Measurements from ENCODE around the gene FOLR1. TPM values are rescaled to one million over a fixed set of nuclear protein-coding genes. Genes with fewer than 3 reads are reported as not detected.
"Not testable (repeated sequence)": the region's sequence is repeated elsewhere in the genome, so short reads cannot be mapped to it uniquely, and the experiment has no call there.

The FOLR1 gene
- total RNA-seq, 1 donor from 2014 or later: 0.94 TPM

DNA sequence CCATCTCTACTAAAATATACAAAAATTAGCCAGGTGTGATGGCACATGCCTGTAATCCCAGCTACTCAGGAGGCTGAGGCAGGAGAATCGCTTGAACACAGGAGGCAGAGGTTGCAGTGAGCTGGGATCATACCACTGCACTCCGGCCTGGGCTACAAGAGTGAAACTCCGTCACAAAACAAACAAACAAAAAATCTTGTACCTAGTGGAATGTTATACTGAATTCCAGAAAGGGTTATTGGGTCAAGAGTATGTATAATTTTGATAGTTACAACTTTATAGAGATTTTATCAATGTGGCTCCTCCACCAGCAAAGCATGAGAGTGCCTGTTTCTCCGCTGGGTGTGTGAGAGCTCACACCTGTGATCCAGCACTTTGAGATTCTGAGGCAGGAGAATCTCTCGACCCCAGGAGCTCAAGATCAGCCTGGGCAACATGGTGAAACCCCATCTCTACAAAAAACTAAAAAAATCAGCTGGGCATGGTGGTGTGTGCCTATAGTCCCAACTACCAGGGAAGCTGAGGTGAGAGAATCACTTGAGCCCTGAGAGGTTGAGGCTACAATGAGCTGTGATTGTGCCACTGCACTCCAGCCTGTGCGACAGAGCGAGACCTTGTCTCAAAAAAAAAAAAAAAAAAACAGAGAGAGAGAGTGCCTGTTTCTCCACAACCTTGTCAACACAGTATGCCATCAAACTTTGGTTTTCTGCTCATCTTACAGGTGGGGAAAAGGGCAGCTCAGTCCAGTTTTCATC, 12.7 kb upstream of the FOLR1 start:
- DNase-seq (no peak), ATAC-seq (ENCODE audit: poor library complexity) (no peak)
- intact Hi-C loops (cut with DNase I): no loop called here

DNA sequence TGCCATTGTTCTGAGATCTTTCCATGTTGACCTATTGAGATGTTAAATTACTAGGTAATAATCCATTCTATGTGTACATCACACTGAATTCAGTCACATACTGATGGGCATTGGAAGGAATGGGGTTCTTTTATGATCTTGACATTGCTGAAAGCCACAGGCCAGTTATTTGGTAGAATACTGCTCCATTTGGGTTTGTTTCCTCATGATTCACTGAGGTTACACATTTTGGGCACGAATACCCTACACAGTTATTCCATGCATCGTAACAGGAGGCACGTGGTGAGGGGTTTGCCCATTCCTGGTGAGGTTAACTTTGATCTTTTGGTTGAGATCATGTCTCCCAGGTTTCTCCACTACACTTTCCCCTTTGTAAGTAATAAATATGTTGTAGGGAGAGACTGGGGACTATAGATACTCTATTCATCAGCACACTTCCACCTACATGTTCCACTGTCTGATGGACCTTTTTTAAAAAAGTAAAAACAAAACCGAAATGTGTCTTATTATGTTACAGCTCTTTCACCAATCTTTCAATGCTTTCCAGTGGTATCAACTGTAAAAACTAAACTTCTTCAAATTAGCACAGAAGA, 12.0 kb upstream of the FOLR1 start:
- intact Hi-C loops (cut with DNase I): no loop called here
- no peak for ATAC-seq (ENCODE audit: poor library complexity)
- DNase-seq: no peak

DNA sequence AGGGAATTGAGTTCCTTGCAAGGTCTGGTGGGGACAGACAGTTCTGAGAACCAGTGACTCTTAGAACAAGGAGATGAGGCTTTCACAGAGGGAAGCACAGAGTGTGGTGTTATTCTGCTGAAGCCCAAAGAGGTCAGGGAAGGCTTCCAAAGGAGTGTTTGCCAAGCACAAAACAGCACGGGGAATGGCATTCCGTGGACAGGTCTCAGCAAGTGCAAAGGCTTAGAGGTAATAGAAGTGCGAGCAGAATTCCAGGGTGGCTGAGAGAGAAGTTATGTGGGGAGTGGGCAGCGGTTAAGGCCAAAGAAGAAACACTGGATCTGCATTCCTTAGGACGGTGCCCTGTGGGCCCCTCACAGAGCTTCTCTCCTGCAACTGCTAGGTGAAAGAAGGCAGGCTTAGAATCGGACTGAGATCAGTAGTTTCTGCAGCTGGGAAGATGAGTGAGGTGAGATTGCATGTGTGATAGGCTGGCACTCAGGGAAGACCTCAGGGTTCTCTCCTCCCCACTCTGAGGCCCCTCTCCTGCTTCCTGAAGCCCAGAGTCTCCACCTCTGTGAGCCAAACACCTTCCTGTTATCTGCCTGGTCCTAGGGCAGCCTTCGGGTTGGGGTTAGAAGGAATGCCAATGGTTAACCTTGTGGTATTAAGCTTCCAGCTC, 10.9 kb upstream of the FOLR1 start:
- DNase-seq; intact Hi-C loops (cut with DNase I): not testable (repeated sequence)
- ATAC-seq (ENCODE audit: poor library complexity): peak; percentile 73

DNA sequence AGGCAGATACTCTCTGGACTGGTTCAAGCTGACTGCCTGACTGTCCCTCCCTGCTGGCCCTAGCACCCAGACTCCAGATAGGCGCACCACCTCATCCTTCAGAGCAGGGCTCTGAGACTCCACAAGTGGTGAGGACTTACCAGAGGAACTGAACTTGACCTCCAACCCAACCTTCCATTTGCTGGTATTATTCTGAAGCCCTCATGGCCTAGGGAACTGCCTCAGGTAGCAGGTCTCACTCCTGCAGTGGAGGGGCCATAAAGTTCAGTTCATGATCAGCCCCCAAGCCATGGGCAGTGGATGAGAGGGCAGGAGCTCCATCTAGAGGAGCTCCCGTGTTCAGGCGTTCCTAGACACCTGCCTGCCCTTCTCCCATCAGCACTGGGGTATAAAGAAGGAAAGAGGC, 10.4 kb upstream of the FOLR1 start:
- ATAC-seq (ENCODE audit: poor library complexity): peak; percentile 43
- intact Hi-C loops (cut with DNase I); DNase-seq: not testable (repeated sequence)

DNA sequence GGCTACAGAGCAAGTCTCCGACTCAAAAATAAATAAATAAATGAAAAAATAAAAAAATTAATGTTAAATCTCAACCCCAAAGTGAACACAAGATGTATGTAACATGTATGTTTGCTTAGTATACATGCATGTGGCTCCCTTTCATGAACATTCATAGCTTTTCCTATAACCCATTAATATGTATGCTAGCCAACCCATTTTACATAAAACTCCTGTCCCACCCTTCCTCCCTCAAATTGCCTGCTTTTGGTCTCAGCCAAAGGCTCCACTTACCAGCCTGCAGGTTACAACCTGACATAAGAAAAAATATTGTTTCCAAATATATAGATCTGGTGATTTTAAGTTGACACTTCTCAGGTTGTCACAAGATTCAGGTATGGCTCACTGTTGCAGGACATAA, 3.7 kb upstream of the FOLR1 start:
- ATAC-seq (ENCODE audit: poor library complexity) (no peak), DNase-seq (no peak)
- intact Hi-C loops (cut with DNase I): no loop called here

DNA sequence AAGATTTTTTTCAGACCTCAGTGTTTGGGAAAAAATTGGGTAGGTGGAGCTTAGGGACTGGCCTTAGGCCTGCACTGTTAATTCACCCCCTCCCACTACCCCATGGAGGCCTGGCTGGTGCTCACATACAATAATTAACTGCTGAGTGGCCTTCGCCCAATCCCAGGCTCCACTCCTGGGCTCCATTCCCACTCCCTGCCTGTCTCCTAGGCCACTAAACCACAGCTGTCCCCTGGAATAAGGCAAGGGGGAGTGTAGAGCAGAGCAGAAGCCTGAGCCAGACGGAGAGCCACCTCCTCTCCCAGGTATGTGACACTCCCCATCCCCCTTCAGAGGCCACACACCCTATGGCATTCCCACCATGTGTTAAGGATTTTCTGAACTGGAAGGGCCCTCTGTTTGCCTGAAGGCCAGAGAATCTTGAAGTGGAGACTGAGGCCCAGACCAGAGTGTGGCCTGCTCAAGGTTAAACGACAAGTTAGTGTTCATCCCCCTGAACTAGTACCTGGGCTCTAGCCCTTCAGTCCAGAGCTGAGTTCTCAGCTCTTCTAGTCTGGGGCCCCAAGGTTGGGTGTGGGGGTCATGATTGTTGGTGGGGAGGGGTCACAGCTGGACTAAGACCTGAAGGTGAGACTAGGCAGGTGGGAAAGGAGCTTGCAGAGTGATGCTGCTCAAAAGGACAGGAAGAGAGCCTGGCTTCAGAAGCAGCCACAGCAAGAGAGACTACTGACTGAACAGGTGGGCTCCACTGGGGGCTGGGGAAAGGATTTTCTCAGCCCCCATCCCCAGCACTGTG, 2.3 kb upstream of the FOLR1 start:
- intact Hi-C loops (cut with DNase I): no loop called here
- DNase-seq (no peak), ATAC-seq (ENCODE audit: poor library complexity) (peak; percentile 74)

DNA sequence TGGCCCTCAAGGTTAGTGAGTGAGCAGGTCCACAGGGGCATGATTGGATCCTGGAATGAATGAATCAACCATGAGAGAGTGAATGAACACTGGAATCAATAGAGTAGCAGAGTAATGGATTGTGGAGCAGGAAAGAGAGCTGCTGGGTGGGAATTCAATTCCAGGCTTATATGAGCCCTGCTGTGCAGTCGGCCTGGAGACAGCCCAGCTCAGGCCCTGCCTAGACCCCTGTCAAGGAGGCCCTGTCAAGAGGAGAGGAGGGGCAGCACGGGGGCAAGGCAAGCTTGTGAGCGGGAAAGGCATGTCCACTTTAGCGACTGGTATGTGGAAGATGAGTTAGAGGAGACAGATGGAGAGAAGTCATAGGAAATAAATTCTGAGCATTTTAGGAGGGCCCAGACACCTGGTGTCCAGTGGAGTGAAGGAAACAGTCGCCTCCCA, 1.3 kb upstream of the FOLR1 start:
- DNase-seq: no peak
- intact Hi-C loops (cut with DNase I): no loop called here
- ATAC-seq (ENCODE audit: poor library complexity): no peak

DNA sequence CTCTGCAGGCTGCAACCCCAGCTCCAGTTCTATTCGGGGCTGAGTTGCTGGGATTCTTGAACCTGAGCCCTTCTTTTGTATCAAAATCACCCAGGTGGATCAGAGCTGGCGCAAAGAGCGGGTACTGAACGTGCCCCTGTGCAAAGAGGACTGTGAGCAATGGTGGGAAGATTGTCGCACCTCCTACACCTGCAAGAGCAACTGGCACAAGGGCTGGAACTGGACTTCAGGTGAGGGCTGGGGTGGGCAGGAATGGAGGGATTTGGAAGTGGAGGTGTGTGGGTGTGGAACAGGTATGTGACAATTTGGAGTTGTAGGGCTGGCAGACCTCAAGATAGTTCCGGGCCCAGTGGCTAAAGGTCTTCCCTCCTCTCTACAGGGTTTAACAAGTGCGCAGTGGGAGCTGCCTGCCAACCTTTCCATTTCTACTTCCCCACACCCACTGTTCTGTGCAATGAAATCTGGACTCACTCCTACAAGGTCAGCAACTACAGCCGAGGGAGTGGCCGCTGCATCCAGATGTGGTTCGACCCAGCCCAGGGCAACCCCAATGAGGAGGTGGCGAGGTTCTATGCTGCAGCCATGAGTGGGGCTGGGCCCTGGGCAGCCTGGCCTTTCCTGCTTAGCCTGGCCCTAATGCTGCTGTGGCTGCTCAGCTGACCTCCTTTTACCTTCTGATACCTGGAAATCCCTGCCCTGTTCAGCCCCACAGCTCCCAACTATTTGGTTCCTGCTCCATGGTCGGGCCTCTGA, 3.8 kb downstream of the FOLR1 start:
- ATAC-seq (ENCODE audit: poor library complexity): no peak
- intact Hi-C loops (cut with DNase I): no loop called here
- DNase-seq: no peak

DNA sequence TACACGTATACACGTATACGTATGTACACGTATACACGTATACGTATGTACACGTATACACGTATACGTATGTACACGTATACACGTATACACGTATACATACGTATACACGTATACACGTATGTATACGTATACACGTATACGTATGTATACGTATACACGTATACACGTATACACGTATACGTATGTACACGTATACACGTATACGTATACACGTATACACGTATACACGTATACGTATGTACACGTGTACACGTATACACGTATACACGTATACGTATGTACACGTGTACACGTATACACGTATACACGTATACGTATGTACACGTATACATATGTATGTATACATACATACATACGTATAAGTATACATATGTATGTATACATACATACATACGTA, 9.5 kb downstream of the FOLR1 start:
- ATAC-seq (ENCODE audit: poor library complexity); DNase-seq; intact Hi-C loops (cut with DNase I): not testable (repeated sequence)

DNA sequence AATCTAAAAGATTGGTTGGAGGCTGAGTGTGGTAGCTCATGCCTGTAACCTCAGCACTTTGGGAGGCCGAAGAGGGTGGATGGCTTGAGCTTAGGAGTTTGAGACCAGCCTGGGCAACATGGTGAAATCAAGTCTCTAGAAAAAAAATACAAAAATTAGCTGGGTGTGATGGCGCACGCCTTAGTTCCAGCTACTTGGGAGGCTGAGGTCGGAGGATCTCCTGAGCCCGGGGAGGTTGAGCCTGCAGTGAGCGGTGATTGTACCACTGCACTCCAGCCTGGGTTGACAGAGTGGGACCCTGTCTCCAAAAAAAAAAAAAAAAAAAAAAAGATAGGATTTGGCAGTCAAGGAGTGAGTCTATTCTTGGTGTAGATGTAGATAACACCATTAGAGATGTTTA, 10.6 kb downstream of the FOLR1 start:
- no peak for ATAC-seq (ENCODE audit: poor library complexity)
- no peak for DNase-seq
- intact Hi-C loops (cut with DNase I): no loop called here

DNA sequence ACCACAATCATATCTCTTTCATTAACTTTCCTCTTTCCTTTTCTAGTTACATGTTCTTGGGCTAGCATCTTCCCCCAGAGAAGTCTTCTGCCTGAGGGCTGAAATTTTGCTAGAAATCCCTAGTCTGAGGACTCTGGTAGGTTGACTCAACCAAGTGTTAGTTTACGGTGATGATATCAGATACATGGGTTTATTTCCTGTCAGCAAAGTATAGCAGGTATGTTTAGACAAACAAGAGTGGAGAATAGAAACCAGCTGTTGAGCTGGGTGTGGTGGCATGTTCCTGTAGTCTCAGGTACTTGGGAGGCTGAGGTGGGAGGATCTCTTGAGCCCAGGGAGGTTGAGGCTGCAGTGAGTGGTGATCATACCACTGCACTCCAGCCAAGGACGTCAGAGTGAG, 11.2 kb downstream of the FOLR1 start:
- no peak for DNase-seq
- intact Hi-C loops (cut with DNase I): no loop called here
- no peak for ATAC-seq (ENCODE audit: poor library complexity)

DNA sequence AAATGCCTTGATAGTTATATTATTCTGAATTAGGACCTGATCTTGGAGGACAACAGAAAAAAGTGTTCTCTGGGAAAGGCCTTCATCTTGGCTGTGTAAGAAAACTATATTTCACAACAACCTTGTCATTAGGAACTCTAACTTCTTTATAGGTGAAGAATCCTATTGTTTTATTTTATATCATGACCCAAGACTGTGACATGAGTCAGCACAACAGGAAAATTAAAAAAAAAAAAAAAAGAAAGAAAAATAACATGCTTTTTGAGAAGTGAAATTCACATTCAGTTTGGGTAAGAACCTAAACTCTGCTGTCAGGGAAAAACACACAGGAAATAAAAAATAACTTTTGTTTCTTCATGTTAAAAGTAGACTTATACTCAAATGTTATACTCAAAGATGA, 12.9 kb downstream of the FOLR1 start:
- ATAC-seq (ENCODE audit: poor library complexity) (no peak), DNase-seq (no peak)
- intact Hi-C loops (cut with DNase I): no loop called here

DNA sequence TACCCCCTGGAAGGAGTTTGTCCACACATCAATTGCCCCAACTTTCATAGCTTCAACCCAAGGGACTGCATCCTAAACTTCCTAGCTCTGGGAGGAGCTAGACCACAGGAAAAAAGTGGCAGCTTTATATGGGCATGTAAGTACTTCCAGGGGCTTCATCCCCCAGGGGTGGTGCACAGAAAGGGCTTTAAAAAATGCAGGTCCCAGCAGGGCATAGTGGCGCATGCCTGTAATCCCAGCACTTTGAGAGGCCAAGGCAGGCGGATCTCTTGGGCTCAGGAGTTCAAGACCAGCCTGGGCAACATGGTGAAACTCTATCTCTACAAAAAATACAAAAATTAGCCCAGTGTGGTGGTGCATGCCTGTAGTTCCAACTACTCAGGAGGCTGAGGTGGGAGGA, 14.9 kb downstream of the FOLR1 start:
- intact Hi-C loops (cut with DNase I); ATAC-seq (ENCODE audit: poor library complexity); DNase-seq: not testable (repeated sequence)

DNA sequence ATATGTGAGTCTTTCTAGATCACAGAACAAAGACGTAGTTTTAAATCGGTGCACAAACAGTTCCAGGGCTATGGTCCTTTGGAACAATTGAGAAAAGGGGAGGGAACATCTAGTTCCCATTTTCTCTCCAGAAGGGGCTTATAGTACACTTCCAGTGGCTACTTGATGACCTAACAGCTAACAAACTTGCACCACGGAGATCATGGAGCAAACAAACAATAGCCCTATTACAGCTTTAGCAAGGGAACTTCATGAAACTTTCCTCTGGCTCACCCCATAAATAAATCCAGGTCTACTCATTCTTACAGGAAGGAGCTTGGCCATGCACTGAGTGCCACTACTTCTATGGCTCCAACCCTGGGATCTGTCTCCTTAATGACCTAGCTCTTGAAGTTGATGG, 16.3 kb downstream of the FOLR1 start:
- intact Hi-C loops (cut with DNase I): no loop called here
- no peak for ATAC-seq (ENCODE audit: poor library complexity)
- no peak for DNase-seq

DNA sequence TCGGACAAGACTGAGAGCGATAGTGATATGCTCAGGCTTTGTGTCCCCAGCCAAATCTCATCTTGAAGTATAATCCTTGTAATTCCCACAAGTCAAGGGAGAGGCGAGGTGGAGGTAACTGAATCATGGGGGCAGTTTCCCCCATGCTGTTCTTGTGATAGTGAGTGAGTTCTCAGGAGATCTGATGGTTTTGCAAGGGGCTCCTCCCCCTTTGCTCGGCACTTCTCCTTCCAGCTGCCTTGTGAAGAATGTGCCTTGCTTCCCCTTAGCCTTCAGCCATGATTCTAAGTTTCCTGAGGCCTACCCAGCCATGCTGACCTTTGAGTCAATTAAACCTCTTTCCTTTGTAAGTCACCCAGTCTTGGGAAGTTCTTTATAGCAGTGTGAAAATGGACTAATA, 17.2 kb downstream of the FOLR1 start:
- DNase-seq (no peak), ATAC-seq (ENCODE audit: poor library complexity) (no peak)
- intact Hi-C loops (cut with DNase I): no loop called here

DNA sequence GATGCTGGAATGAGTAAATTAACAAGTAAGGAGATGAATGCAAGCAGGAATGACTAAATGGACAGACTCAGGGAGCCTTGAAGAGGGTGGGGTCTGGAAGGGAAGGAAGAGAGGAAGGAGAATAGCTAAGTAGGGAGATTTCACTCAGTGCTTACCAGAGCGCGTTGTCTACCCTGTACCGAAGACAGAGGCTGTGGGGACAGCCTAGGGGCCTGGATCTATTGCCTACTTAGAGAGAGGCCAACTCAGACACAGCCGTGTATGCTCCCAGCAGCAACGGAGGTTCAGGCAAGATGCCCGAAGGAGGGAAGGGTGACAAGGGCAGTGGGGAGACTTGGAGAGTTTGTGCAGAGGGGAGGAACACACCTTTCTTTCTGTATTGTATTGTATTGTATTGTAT, 24.7 kb downstream of the FOLR1 start, which contains the start of gene FOLR2:
Gene FOLR2 (plus strand): TSS at position 157 of the 400 bp plus-strand sequence. CDS start 1,791 bp downstream, outside the sequence.
- intact Hi-C loops (cut with DNase I): no loop called here
- DNase-seq (no peak), ATAC-seq (ENCODE audit: poor library complexity) (peak; percentile 69)

DNA sequence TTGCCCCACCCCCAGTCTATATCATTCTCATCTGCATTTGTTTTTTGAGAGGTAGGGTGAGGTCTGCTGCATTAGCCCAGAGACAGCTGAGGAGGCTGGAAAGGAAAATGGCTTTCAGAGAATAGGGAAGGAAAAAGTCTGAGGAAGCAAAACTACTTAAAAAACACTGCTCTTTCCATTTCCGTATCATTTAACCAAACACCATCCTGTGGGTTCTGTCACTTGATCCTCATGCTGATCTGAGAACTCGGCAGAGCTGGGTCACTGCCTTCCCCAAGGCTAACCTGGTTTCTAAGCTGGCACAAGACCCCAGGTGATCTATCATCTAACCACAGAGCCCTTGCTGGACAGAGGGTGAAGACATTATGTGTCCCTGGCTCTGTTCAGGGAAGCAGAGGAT, 25.9 kb downstream of the FOLR1 start:
- peak; percentile 13 for ATAC-seq (ENCODE audit: poor library complexity)
- DNase-seq: no peak
- intact Hi-C loops (cut with DNase I): no loop called here

DNA sequence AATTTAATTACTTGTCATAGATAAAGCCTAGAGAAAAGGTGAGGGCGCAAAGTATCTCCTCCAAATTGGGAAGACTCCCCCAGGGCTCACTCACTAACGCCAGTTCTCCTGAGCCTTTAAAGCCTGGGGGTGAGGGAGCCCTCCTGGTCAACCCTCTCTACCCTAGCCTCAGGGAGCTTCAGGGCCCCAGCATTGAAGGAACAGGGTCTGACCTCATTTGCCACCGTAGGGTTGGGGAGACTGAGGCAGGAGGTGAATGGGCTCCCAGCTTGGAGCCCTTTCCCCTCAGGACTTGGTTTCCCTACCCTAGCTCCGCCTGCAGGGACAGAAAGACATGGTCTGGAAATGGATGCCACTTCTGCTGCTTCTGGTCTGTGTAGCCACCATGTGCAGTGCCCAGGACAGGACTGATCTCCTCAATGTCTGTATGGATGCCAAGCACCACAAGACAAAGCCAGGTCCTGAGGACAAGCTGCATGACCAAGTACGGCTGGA, 26.4 kb downstream of the FOLR1 start:
- intact Hi-C loops (cut with DNase I): no loop called here
- DNase-seq: no peak
- no peak for ATAC-seq (ENCODE audit: poor library complexity)

Data from Right ventricle myocardium superior (tissue), 1 donor.